Measurements from ENCODE around the gene VRK2.

VRK2 gene

GRCh38 chr2:58131191-58132011 is 84.8 kb downstream of the VRK2 start:
- Histone ChIP-seq H2AFZ (ENCODE audit: low read depth) (no peak overlapping the region), H4K20me1 (ENCODE audit: insufficient read depth) (no peaks in the 10 kb centered on the region), H3K36me3 (ENCODE audit: insufficient read depth) (no peaks in the 10 kb centered on the region; the same call in 1 of the 2 replicates), H3K27ac (no peak overlapping the region), H3K79me2 (ENCODE audit: insufficient read depth, low read depth) (no peaks in the 10 kb centered on the region), H3K4me1 (ENCODE audit: low read depth, poor library complexity, severe bottlenecking) (no peaks in the 10 kb centered on the region), H3K4me3 (IDR thresholded peaks at IDR 0.05; ENCODE audit: insufficient read depth, low read depth, low read length) (no peak overlapping the region), H3K4me2 (no peak overlapping the region), H3K27me3 (ENCODE audit: insufficient read depth, low read depth) (no peaks in the 10 kb centered on the region), H3K9ac (no peak overlapping the region)
- 0 out of 2 replicates have a peak, but pooled peaks have one; percentile 38 for TF ChIP-seq CTCF (conservative IDR thresholded peaks at IDR 0.05; ENCODE audit: low read depth, low read length)

- no peaks in the 10 kb centered on the region for H3K27me3 ChIP-seq (ENCODE audit: insufficient read depth, low read depth)
- no peaks in the 10 kb centered on the region for H3K36me3 ChIP-seq (ENCODE audit: insufficient read depth)
- TF ChIP-seq CTCF (conservative IDR thresholded peaks at IDR 0.05; ENCODE audit: low read depth, low read length): no peak
- no peaks in the 10 kb centered on the region for H4K20me1 ChIP-seq (ENCODE audit: insufficient read depth)
- H3K79me2 ChIP-seq (ENCODE audit: insufficient read depth, low read depth): no peaks in the 10 kb centered on the region
- no peak overlapping the region for H3K4me3 ChIP-seq (IDR thresholded peaks at IDR 0.05; ENCODE audit: insufficient read depth, low read depth, low read length)
- H3K27ac ChIP-seq: no peak overlapping the region
- H3K4me1 ChIP-seq (ENCODE audit: low read depth, poor library complexity, severe bottlenecking): no peaks in the 10 kb centered on the region
- H3K9ac ChIP-seq: no peak overlapping the region
- H2AFZ ChIP-seq (ENCODE audit: low read depth): no peak overlapping the region
- no peak overlapping the region for H3K4me2 ChIP-seq
Measured at GRCh38 chr2:58133395-58133794, 86.8 kb downstream of the VRK2 start.

GRCh38 chr2:58135861-58136260 is 89.3 kb downstream of the VRK2 start:
- Histone ChIP-seq H3K4me1 (ENCODE audit: low read depth, poor library complexity, severe bottlenecking) (no peaks in the 10 kb centered on the region), H3K79me2 (ENCODE audit: insufficient read depth, low read depth) (no peaks in the 10 kb centered on the region)

GRCh38 chr2:58137221-58137620 is 90.6 kb downstream of the VRK2 start:
- Histone ChIP-seq H3K4me1 (ENCODE audit: low read depth, poor library complexity, severe bottlenecking) (no peaks in the 10 kb centered on the region), H3K27me3 (ENCODE audit: insufficient read depth, low read depth) (no peaks in the 10 kb centered on the region), H4K20me1 (ENCODE audit: insufficient read depth) (no peaks in the 10 kb centered on the region), H3K4me2 (no peak overlapping the region), H3K27ac (no peak overlapping the region), H3K9ac (no peak overlapping the region), H3K36me3 (ENCODE audit: insufficient read depth) (no peaks in the 10 kb centered on the region), H3K4me3 (IDR thresholded peaks at IDR 0.05; ENCODE audit: insufficient read depth, low read depth, low read length) (no peak overlapping the region), H3K79me2 (ENCODE audit: insufficient read depth, low read depth) (no peaks in the 10 kb centered on the region), H2AFZ (ENCODE audit: low read depth) (no peak overlapping the region)
- TF ChIP-seq CTCF (conservative IDR thresholded peaks at IDR 0.05; ENCODE audit: low read depth, low read length): no peak

More at GRCh38 chr2:58135861-58136260, 89.3 kb downstream of the VRK2 start:
- no peak overlapping the region for H2AFZ ChIP-seq (ENCODE audit: low read depth)
- no peaks in the 10 kb centered on the region for H3K36me3 ChIP-seq (ENCODE audit: insufficient read depth)
- H3K9ac ChIP-seq: no peak overlapping the region
- no peak overlapping the region for H3K27ac ChIP-seq
- no peak overlapping the region for H3K4me2 ChIP-seq
- TF ChIP-seq CTCF (conservative IDR thresholded peaks at IDR 0.05; ENCODE audit: low read depth, low read length): no peak
- no peaks in the 10 kb centered on the region for H3K27me3 ChIP-seq (ENCODE audit: insufficient read depth, low read depth)
- H3K4me3 ChIP-seq (IDR thresholded peaks at IDR 0.05; ENCODE audit: insufficient read depth, low read depth, low read length): no peak overlapping the region
- no peaks in the 10 kb centered on the region for H4K20me1 ChIP-seq (ENCODE audit: insufficient read depth)
